Esophagus squamous epithelium (tissue), 4 donors: ENCODE results near the gene TARS1.

Source experiments
- CTCF ChIP-seq, 6 experiments: fragments of 450-650 bp in 4 of 6; fragments of 200-600 bp in 2 of 6; sonication (generic) in 2 of 6; IDR thresholded peaks; one replicate each; pipeline ENCODE4 v1.5.1; 2016 to 2019; ENCODE audit warnings: antibody characterized with exemption in 6 of 6, mild to moderate bottlenecking in 4 of 6, moderate library complexity in 4 of 6
- POLR2A ChIP-seq, 4 donors: fragments of 450-650 bp; IDR thresholded peaks; one replicate each; pipeline ENCODE4 v1.6.1; 2017; ENCODE audit warnings: antibody characterized with exemption in 4 of 4, mild to moderate bottlenecking in 4 of 4, moderate library complexity in 3 of 4

- TF ChIP-seq CTCF (IDR thresholded peaks at IDR 0.05) (no peak), POLR2A (IDR thresholded peaks at IDR 0.05) (no peak)
Observed at GRCh38 chr5:33430983-33431382, 9.8 kb upstream of the TARS1 start.
